Upper lobe of right lung (tissue), 1 donor: ENCODE results near the gene DPYSL3. TPM values are rescaled to one million over a fixed set of nuclear protein-coding genes. Genes with fewer than 3 reads are reported as not detected.

ENCODE experiments used
- ATAC-seq: fragments of 200-7000 bp; cut with Tn5 transposase; one replicate; pipeline ENCODE4 v1.9.1; 2020; ENCODE audit warnings: mild to moderate bottlenecking, moderate library complexity
- DNase-seq: peaks from one replicate; pipeline ENCODE4 v3.0.0-alpha.2; 2020
- H3K27ac ChIP-seq: fragments of 200-600 bp; one replicate; pipeline ENCODE4 v1.8.0; 2022
- H3K27me3 ChIP-seq: fragments of 200-600 bp; one replicate; pipeline ENCODE4 v1.8.0; 2022; ENCODE audit warnings: mild to moderate bottlenecking
- H3K36me3 ChIP-seq: fragments of 200-600 bp; one replicate; pipeline ENCODE4 v1.8.0; 2022
- H3K4me1 ChIP-seq: fragments of 200-600 bp; one replicate; pipeline ENCODE4 v1.8.0; 2022
- H3K4me3 ChIP-seq: fragments of 200-600 bp; one replicate; pipeline ENCODE4 v1.8.0; 2022; ENCODE audit warnings: mild to moderate bottlenecking
- H3K9me3 ChIP-seq: fragments of 200-600 bp; one replicate; pipeline ENCODE4 v1.8.0; 2022
- intact Hi-C: fragments of 100-400 bp; cut with DNase I; formaldehyde crosslinking; loops from one replicate; pipeline ENCODE4 v1.11.0; 2022
- total RNA-seq: library from RNA; stranded (reverse); fragmentation: NEBNext Ultra II Directional; extraction: Animal tissue kit (Norgen Biotek cat#: 25700); gene quantifications from one replicate; pipeline ENCODE4 v1.2.1, GENCODE V29; 2021
- TF ChIP-seq, protein P1 (sequence below): fragments of 200-600 bp; IDR thresholded peaks from one replicate; pipeline ENCODE4 v1.8.0; 2022; ENCODE audit warnings: antibody characterized with exemption
- donor health status: DM: no; HTN: yes; CAD: no; lungs with severe emphysema.

Gene DPYSL3
- total RNA-seq, 1 donor from 2014 or later = 52.8 TPM

DNA sequence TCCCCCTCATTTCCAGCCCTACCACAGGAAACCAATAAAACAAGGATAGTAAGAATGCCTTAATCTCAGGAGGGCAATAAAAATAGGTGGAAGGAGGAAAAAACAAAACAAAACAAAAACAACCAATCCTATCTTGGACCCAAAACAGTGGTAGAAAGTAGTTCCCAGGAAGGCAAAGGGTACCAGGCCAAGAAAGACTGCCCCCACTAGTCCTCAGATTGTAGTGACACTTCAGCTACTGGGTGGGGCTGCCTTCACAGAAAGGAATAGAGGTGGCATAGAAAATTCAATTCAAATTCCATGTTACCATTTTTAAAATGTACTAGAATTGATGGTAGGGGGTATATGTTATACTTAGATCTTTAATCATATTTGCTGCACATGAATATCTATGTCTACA is 59.3 kb downstream of the DPYSL3 start:
- DNase-seq = no peak
- no peaks in the 10 kb centered on the region for H3K36me3 ChIP-seq
- peaks cover 14% of the 10 kb centered on the region for H3K4me1 ChIP-seq
- TF ChIP-seq, protein P1, sequence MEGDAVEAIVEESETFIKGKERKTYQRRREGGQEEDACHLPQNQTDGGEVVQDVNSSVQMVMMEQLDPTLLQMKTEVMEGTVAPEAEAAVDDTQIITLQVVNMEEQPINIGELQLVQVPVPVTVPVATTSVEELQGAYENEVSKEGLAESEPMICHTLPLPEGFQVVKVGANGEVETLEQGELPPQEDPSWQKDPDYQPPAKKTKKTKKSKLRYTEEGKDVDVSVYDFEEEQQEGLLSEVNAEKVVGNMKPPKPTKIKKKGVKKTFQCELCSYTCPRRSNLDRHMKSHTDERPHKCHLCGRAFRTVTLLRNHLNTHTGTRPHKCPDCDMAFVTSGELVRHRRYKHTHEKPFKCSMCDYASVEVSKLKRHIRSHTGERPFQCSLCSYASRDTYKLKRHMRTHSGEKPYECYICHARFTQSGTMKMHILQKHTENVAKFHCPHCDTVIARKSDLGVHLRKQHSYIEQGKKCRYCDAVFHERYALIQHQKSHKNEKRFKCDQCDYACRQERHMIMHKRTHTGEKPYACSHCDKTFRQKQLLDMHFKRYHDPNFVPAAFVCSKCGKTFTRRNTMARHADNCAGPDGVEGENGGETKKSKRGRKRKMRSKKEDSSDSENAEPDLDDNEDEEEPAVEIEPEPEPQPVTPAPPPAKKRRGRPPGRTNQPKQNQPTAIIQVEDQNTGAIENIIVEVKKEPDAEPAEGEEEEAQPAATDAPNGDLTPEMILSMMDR = no peak
- H3K27ac ChIP-seq = no peak overlapping the region
- H3K27me3 ChIP-seq = peaks cover 9% of the 10 kb centered on the region
- no peak overlapping the region for H3K4me3 ChIP-seq
- no peaks in the 10 kb centered on the region for H3K9me3 ChIP-seq
- intact Hi-C loops = no loop called here
- no peak for ATAC-seq

DNA sequence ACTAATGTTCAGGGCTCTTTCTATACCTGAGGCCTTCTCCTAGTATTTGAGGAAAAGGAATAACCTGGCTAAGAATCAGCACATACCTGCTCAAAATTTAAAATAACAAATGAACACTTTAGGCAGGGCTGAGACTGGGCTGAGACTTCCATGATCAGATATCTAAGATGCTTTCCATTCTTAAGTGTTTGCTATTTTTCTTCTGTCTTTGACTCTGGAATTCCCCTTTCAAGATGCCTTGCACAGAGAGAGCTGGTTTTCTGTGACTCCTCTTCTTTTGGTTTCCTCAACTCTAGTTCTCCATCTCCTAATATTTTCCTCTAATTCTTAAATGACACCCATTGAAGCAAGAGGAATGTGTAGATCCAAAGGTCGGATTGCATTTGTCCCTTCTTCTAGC is 61.1 kb downstream of the DPYSL3 start:
- Histone ChIP-seq H3K9me3 (no peaks in the 10 kb centered on the region), H3K27me3 (peaks cover 9% of the 10 kb centered on the region), H3K27ac (no peak overlapping the region), H3K4me1 (peaks cover 4% of the 10 kb centered on the region), H3K4me3 (no peak overlapping the region), H3K36me3 (no peaks in the 10 kb centered on the region)
- TF ChIP-seq, protein P1 = no peak
- DNase-seq (no peak), ATAC-seq (no peak)
- intact Hi-C loops = no loop called here

DNA sequence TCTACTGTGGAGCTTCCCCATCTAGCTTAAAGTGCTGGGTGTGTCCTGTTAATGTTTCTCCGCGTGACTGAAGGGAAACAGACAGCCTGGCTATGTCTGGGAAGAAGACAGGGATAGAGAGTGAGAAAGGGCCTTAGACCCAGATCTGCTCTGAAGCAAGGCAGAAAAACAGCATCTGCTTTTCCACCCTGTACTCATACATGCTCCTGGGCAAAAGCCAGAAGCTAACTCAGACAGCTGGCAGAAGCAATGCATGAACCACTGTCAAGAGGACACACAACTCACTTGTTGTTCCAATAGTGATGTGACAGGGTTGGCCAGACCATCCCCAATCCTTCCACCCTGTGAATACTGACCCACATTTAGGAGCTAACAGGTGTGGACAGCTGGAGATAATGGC is 63.3 kb downstream of the DPYSL3 start:
- H3K4me1 ChIP-seq = peaks cover 4% of the 10 kb centered on the region
- intact Hi-C loops = no loop called here
- no peak overlapping the region for H3K27ac ChIP-seq
- no peaks in the 10 kb centered on the region for H3K36me3 ChIP-seq
- H3K9me3 ChIP-seq = no peaks in the 10 kb centered on the region
- H3K4me3 ChIP-seq = no peak overlapping the region
- DNase-seq = no peak
- peaks cover 3% of the 10 kb centered on the region for H3K27me3 ChIP-seq
- TF ChIP-seq, protein P1 = no peak
- ATAC-seq = peak; percentile 69

DNA sequence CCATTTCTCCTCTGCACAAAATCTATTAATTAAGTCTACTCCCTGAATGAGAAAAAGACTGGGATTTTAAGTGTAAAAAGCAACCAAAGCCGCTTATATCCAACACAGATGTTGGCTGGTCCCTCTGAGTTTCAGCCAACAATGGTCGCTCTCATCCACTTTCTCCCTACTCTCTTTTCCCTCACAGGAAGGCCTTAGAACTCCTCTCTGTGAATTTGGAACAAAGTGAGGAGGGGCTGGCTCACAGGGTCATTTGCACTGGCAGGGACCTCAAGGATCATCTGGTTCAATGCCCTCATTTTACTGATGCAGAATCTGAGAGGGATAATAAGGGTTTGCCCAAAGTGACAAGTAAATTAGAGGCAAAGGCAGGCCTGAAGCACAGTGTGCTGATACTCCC is 64.0 kb downstream of the DPYSL3 start:
- H3K36me3 ChIP-seq = no peaks in the 10 kb centered on the region
- peaks cover 4% of the 10 kb centered on the region for H3K4me1 ChIP-seq
- H3K9me3 ChIP-seq = no peaks in the 10 kb centered on the region
- no peak for ATAC-seq
- no peaks in the 10 kb centered on the region for H3K27me3 ChIP-seq
- no peak for DNase-seq
- TF ChIP-seq, protein P1 = no peak
- intact Hi-C loops = no loop called here
- peak overlapping the region; percentile 1 for H3K27ac ChIP-seq
- no peak overlapping the region for H3K4me3 ChIP-seq

GRCh38 chr5:147445090-147445489 is 64.8 kb downstream of the DPYSL3 start:
- TF ChIP-seq, protein P1 = no peak
- H3K4me3 ChIP-seq = no peak overlapping the region
- no peak for DNase-seq
- H3K27ac ChIP-seq = no peak overlapping the region
- ATAC-seq = no peak
- no peaks in the 10 kb centered on the region for H3K9me3 ChIP-seq
- no peaks in the 10 kb centered on the region for H3K27me3 ChIP-seq
- H3K4me1 ChIP-seq = peaks cover 4% of the 10 kb centered on the region
- intact Hi-C loops = no loop called here
- H3K36me3 ChIP-seq = no peaks in the 10 kb centered on the region

GRCh38 chr5:147442224-147442623 is 67.6 kb downstream of the DPYSL3 start:
- Histone ChIP-seq H3K9me3 (no peaks in the 10 kb centered on the region), H3K4me3 (no peak overlapping the region), H3K36me3 (no peaks in the 10 kb centered on the region), H3K4me1 (peaks cover under 1% of the 10 kb centered on the region), H3K27ac (no peak overlapping the region), H3K27me3 (no peaks in the 10 kb centered on the region)
- DNase-seq (no peak), ATAC-seq (no peak)
- TF ChIP-seq, protein P1 = no peak
- intact Hi-C loops = no loop called here
